ENCODE measurements around the gene OR51D1. TPM values are rescaled to one million over a fixed set of nuclear protein-coding genes. Genes with fewer than 3 reads are reported as not detected.

The OR51D1 gene
- total RNA-seq, 4 donors from 2014 or later: not detected

- no peaks in the 10 kb centered on the region for H3K9me3 ChIP-seq
- 78% methylated on average over 2 of the region's 2 CpGs for WGBS
- TF ChIP-seq EP300 (IDR thresholded peaks at IDR 0.05) (no peak), CTCF (IDR thresholded peaks at IDR 0.05) (no peak), POLR2A (IDR thresholded peaks at IDR 0.05) (no peak), POLR2AphosphoS5 (IDR thresholded peaks at IDR 0.05) (no peak)
- DNase-seq (ENCODE audit: low spot score in 2 of 2): no peak
- H3K36me3 ChIP-seq: no peaks in the 10 kb centered on the region
- no peaks in the 10 kb centered on the region for H3K27me3 ChIP-seq
- no peak overlapping the region for H3K4me3 ChIP-seq
- H3K4me1 ChIP-seq: no peaks in the 10 kb centered on the region
- H3K27ac ChIP-seq: no peak overlapping the region
Measured at GRCh38 chr11:4677948-4678347, 40.7 kb downstream of the OR51D1 start.

GRCh38 chr11:4680341-4680740, 43.1 kb downstream of the OR51D1 start:
- no peaks in the 10 kb centered on the region for H3K27me3 ChIP-seq

GRCh38 chr11:4682623-4683419, 45.5 kb downstream of the OR51D1 start:
- no peaks in the 10 kb centered on the region for H3K27me3 ChIP-seq
- H3K9me3 ChIP-seq: no peaks in the 10 kb centered on the region
- H3K4me3 ChIP-seq: no peak overlapping the region
- no peak overlapping the region for H3K27ac ChIP-seq
- H3K36me3 ChIP-seq: no peaks in the 10 kb centered on the region
- no peak for DNase-seq (ENCODE audit: low spot score in 2 of 2)
- no peak for TF ChIP-seq CTCF (IDR thresholded peaks at IDR 0.05)
- WGBS: 53% methylated on average over 2 of the region's 2 CpGs
- H3K4me1 ChIP-seq: no peaks in the 10 kb centered on the region

More at GRCh38 chr11:4680341-4680740, 43.1 kb downstream of the OR51D1 start:
- Histone ChIP-seq H3K9me3 (no peaks in the 10 kb centered on the region), H3K4me3 (no peak overlapping the region), H3K36me3 (no peaks in the 10 kb centered on the region), H3K4me1 (no peaks in the 10 kb centered on the region), H3K27ac (no peak overlapping the region)
- no peak for DNase-seq (ENCODE audit: low spot score in 2 of 2)
- TF ChIP-seq CTCF (IDR thresholded peaks at IDR 0.05): no peak
- TF ChIP-seq POLR2A (IDR thresholded peaks at IDR 0.05): no peak
- TF ChIP-seq EP300 (IDR thresholded peaks at IDR 0.05): no peak
- TF ChIP-seq POLR2AphosphoS5 (IDR thresholded peaks at IDR 0.05): no peak
- WGBS: 40% methylated on average over 3 of the region's 3 CpGs

GRCh38 chr11:4684631-4685285, 47.5 kb downstream of the OR51D1 start:
- Histone ChIP-seq H3K9me3 (no peaks in the 10 kb centered on the region), H3K4me3 (no peak overlapping the region), H3K27ac (no peak overlapping the region), H3K27me3 (no peaks in the 10 kb centered on the region), H3K4me1 (no peaks in the 10 kb centered on the region), H3K36me3 (no peaks in the 10 kb centered on the region)
- TF ChIP-seq POLR2AphosphoS5 (IDR thresholded peaks at IDR 0.05) (no peak), POLR2A (IDR thresholded peaks at IDR 0.05) (no peak), EP300 (IDR thresholded peaks at IDR 0.05) (no peak), CTCF (IDR thresholded peaks at IDR 0.05) (no peak)
- WGBS: 68% methylated on average over 3 of the region's 3 CpGs
- no peak for DNase-seq (ENCODE audit: low spot score in 2 of 2)

Other genes starting within 250 kb of the OR51D1 start
- 10 to 100 TPM in 3 of 4 donors, 1 to 10 TPM in 1; 9.6 to 13.4 (median 12.0) TPM for gene TRIM21, start 243.8 kb upstream of the OR51D1 start, total RNA-seq
- gene OR52K2, start 188.2 kb upstream of the OR51D1 start, total RNA-seq: not detected
- under 1 TPM in 1 of 4 donors, not detected in 3; 0.85 TPM for gene OR52K1, start 154.8 kb upstream of the OR51D1 start, total RNA-seq
- gene OR52M1, start 92.3 kb upstream of the OR51D1 start, total RNA-seq: not detected
- not detected for gene OR52I2, start 55.7 kb upstream of the OR51D1 start, total RNA-seq
- gene OR52I1, start 43.4 kb upstream of the OR51D1 start, total RNA-seq: not detected
- gene TRIM68, start 29.2 kb upstream of the OR51D1 start, total RNA-seq: 10 to 100 TPM in 1 of 4 donors, 1 to 10 TPM in 3; 5.6 to 16.6 (median 7.4) TPM
- gene OR51E1, start 6.5 kb downstream of the OR51D1 start, total RNA-seq: under 1 TPM in 2 of 4 donors, not detected in 2; 0.24 to 0.34 TPM
- gene OR51E2, start 60.4 kb downstream of the OR51D1 start, total RNA-seq: not detected
- gene MMP26, start 67.3 kb downstream of the OR51D1 start, total RNA-seq: not detected
- not detected for gene OR51F1, start 132.5 kb downstream of the OR51D1 start, total RNA-seq
- not detected for gene OR52R1, start 166.9 kb downstream of the OR51D1 start, total RNA-seq
- gene OR51F2, start 183.8 kb downstream of the OR51D1 start, total RNA-seq: not detected
- gene OR51S1, start 211.7 kb downstream of the OR51D1 start, total RNA-seq: not detected
- not detected for gene OR51T1, start 244.4 kb downstream of the OR51D1 start, total RNA-seq

Measured in suprapubic skin (tissue), 4 donors.